Measurements from ENCODE around the gene PSME4.

The PSME4 gene, protein sequence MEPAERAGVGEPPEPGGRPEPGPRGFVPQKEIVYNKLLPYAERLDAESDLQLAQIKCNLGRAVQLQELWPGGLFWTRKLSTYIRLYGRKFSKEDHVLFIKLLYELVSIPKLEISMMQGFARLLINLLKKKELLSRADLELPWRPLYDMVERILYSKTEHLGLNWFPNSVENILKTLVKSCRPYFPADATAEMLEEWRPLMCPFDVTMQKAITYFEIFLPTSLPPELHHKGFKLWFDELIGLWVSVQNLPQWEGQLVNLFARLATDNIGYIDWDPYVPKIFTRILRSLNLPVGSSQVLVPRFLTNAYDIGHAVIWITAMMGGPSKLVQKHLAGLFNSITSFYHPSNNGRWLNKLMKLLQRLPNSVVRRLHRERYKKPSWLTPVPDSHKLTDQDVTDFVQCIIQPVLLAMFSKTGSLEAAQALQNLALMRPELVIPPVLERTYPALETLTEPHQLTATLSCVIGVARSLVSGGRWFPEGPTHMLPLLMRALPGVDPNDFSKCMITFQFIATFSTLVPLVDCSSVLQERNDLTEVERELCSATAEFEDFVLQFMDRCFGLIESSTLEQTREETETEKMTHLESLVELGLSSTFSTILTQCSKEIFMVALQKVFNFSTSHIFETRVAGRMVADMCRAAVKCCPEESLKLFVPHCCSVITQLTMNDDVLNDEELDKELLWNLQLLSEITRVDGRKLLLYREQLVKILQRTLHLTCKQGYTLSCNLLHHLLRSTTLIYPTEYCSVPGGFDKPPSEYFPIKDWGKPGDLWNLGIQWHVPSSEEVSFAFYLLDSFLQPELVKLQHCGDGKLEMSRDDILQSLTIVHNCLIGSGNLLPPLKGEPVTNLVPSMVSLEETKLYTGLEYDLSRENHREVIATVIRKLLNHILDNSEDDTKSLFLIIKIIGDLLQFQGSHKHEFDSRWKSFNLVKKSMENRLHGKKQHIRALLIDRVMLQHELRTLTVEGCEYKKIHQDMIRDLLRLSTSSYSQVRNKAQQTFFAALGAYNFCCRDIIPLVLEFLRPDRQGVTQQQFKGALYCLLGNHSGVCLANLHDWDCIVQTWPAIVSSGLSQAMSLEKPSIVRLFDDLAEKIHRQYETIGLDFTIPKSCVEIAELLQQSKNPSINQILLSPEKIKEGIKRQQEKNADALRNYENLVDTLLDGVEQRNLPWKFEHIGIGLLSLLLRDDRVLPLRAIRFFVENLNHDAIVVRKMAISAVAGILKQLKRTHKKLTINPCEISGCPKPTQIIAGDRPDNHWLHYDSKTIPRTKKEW (N-terminal part only)

GRCh38 chr2:53970724-53971602, at the start of gene PSME4:
PSME4 (minus strand) TSS chr2:53970993; CDS start chr2:53970784, 209 bp downstream.
- DNase-seq: peak; percentile 92

GRCh38 chr2:54015798-54016699, 45.3 kb upstream of the PSME4 start:
- peak; percentile 16 for DNase-seq

DNA sequence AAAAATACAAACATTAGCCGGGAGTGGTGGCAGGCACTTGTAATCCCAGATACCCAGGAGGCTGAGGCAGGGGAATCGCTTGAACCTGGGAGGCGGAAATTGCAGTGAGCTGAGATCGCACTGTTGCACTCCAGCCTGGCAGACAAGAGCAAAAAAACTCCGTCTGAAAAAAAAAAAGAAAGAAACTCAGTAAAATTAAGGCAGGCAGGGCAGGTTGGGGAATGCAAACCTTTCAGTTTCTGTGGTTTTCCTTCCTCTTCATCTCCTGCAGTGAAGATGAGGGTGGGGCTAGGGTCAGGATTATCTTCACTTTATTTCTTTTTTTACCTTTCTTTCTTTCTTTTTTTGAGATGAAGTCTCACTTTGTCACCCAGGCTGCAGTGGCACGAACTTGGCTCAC, 43.2 kb upstream of the PSME4 start:
- DNase-seq: no peak

GRCh38 chr2:54012538-54013141, 41.8 kb upstream of the PSME4 start:
- no peak for DNase-seq

DNA sequence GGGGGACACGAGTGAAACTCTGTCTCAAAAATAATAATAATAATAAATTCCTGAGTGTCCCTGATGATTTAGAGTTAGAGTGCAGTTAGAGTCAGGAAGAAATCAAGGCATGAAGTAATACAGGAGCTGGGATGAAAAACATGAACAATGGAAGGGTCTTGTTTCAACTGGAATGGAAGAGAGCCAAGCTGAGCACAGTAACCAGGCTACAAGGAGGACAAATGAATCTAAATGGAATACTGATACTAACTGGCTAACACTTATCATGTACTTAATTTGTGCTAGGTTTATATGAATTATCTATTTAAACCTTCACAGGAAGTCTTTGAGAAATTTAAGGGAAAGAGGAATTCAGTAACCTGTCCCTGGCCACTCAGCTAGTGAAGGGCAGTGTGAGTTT, 38.8 kb upstream of the PSME4 start:
- DNase-seq: no peak

GRCh38 chr2:54008439-54008838, 37.6 kb upstream of the PSME4 start:
- DNase-seq: no peak

- DNase-seq: no peak
Measured at GRCh38 chr2:54000524-54000923, 29.7 kb upstream of the PSME4 start.

DNA sequence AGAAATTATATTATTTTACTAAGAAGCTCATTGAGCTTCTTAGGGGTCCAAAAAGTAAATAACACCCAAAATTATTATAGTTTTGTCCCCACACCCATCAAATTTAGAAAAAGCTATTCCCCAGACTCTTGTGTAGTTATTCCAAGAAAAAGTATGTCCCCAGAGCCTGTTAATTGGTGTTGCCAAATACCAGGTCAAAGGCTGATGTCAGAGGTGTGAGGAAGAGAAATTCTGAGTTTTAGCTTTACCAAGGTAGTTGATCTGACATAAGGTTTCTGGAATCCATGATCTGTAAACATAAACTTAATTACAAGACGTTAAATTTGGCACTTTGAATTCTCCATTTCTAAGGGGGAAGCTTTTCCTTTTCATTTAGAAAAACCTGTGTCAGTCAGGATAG, 29.3 kb upstream of the PSME4 start:
- no peak for DNase-seq

- no peak for DNase-seq
Measured at GRCh38 chr2:53998834-53999233, 28.0 kb upstream of the PSME4 start.

DNA sequence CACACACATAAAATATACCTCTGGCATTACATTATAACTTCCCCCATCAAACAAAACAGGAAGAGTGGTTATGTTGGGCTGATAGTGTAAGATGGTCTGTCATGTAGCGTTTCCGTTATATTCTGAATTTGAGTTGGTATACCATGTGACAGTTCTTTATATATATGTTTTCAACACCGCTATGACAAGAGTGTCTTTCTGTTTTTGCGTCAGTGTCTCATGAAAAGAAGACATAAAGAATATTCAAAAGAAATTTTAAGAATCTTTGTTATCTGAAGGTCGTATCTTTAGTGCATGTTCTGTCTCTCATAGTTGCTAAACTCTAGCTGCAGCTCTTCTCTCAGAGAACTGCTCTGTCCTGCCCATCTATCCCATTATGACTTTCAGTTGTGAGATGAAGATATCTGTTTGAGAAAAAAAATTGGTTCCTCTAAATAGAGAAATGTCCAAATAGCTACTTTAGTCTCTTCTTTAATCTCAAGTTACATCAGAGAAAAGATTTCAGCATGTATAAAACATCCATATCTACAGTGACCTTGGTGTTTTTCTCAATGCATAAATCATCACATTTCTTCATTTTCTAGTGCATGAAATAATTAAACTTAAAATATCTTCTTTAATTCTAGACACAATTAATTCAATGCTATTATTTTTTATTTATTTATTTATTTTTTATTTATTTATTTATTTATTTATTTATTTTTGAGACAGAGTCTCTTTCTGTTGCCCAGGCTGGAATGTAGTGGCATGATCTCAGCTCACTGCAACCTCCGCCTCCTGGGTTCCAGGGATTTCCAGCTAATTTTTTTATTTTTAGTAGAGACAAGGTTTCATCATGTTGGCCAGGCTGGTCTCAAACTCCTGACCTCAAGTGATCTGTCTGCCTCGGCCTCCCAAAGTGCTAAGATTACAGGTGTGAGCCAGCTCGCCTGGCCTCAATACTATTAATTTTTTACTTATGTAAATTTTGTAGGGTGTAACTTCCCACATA, 24.3 kb upstream of the PSME4 start:
- DNase-seq: no peak

- DNase-seq: no peak
Measured at GRCh38 chr2:53991948-53992347, 21.2 kb upstream of the PSME4 start.

- DNase-seq: no peak
Measured at GRCh38 chr2:53989210-53989862, 18.5 kb upstream of the PSME4 start.

DNA sequence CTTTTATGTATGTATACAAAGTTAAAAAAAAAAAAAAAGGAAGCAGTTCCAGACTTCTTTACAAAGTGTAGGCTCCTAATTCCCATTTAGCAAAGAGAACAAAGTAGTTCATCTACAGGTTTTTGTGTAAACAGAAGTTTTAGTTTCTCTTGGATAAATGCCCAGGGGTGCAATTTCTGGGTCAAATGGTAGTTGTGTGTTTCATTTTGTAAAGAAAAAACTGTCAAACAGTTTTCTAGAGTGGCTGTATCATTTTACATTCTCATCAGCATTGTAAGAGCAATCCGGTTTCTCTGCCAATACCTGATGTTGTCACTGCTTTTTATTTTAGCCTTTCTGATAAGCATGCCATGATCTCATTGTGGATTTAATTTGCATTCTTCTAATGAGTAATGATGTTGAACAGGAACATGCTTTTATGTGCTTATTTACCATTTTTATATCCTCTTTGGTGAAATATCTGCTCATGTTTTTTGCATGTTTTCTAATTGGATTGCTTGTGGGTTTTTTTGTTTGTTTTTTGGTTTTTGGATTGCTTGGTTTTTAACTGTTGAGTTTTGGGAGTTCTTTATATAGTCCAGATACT, 16.6 kb upstream of the PSME4 start:
- peak; percentile 67 for DNase-seq

- DNase-seq: no peak
Measured at GRCh38 chr2:53985646-53986045, 14.9 kb upstream of the PSME4 start.

GRCh38 chr2:53969968-53970723, 647 bp downstream of the PSME4 start:
- peak; percentile 43 for DNase-seq

DNA sequence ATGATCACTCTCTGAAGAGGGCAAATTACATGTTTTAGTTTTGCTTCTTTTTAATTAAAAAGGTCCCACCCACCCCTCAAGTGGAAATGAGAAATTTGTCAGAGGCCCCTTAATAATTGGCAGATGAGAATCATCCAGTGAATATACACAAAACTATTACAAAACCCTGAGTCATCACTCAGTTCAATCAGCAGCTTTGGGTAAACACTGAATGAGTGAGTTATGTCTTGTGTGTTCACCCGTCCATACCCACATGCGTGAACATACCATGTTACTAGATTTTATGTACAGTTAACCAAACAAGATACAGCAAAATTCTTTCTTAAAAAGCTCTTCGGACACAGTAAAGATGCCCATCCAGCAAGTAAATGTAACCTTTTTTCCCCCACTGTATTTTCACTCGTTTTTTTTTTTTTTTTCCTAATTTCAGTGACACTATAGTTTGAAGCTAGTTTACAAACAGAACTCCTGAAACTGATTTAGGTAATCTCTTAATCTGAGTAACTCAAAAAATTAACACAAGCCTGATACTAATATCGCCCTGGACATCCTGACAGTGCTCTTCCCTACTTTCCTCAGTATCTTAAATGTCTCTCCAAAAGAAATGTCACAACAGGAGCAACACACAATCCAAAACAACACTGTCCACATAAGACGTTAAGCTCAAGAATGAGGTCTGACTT, 1.4 kb downstream of the PSME4 start:
- DNase-seq: peak; percentile 82
